ENCODE measurements around the gene NUDT4B.
"Not testable (repeated sequence)": the region's sequence is repeated elsewhere in the genome, so short reads cannot be mapped to it uniquely, and the experiment has no call there.

The NUDT4B gene

GRCh38 chr1:148743200-148743599 lies 5.4 kb upstream of the NUDT4B start:
- not testable (repeated sequence) for DNase-seq

GRCh38 chr1:148743726-148744720 lies 4.6 kb upstream of the NUDT4B start:
- not testable (repeated sequence) for DNase-seq

GRCh38 chr1:148749335-148749681 lies 734 bp downstream of the NUDT4B start:
- DNase-seq: not testable (repeated sequence)

- not testable (repeated sequence) for DNase-seq
These were observed 7.7 kb downstream of the NUDT4B start for GRCh38 chr1:148756231-148756630.

- DNase-seq: not testable (repeated sequence)
These were observed 8.9 kb downstream of the NUDT4B start for GRCh38 chr1:148757446-148757845.

GRCh38 chr1:148758412-148758811 lies 9.8 kb downstream of the NUDT4B start:
- DNase-seq: not testable (repeated sequence)

- not testable (repeated sequence) for DNase-seq
These were observed 10.4 kb downstream of the NUDT4B start for GRCh38 chr1:148758925-148759324.

GRCh38 chr1:148759749-148760148 lies 11.2 kb downstream of the NUDT4B start:
- DNase-seq: not testable (repeated sequence)

- DNase-seq: not testable (repeated sequence)
These were observed 11.6 kb downstream of the NUDT4B start for GRCh38 chr1:148760206-148760605.

- not testable (repeated sequence) for DNase-seq
These were observed 12.8 kb downstream of the NUDT4B start for GRCh38 chr1:148761360-148761759.

GRCh38 chr1:148765238-148766019 lies 16.9 kb downstream of the NUDT4B start:
- DNase-seq: not testable (repeated sequence)

GRCh38 chr1:148768541-148768940 lies 20.0 kb downstream of the NUDT4B start:
- not testable (repeated sequence) for DNase-seq

- not testable (repeated sequence) for DNase-seq
These were observed 20.9 kb downstream of the NUDT4B start for GRCh38 chr1:148769495-148769894.

- not testable (repeated sequence) for DNase-seq
These were observed 25.1 kb downstream of the NUDT4B start for GRCh38 chr1:148773690-148774089.

- not testable (repeated sequence) for DNase-seq
These were observed 25.5 kb downstream of the NUDT4B start for GRCh38 chr1:148774102-148774501.

- DNase-seq: not testable (repeated sequence)
These were observed 26.7 kb downstream of the NUDT4B start for GRCh38 chr1:148775263-148775662.

GRCh38 chr1:148777649-148778048 lies 29.1 kb downstream of the NUDT4B start:
- DNase-seq: not testable (repeated sequence)

- DNase-seq: not testable (repeated sequence)
These were observed 31.8 kb downstream of the NUDT4B start for GRCh38 chr1:148780404-148780803.

GRCh38 chr1:148791543-148792099 lies 43.0 kb downstream of the NUDT4B start:
- not testable (repeated sequence) for DNase-seq

- not testable (repeated sequence) for DNase-seq
These were observed 45.3 kb downstream of the NUDT4B start for GRCh38 chr1:148793762-148794332.

Data from NCI-H2227 treated with DMSO at 0.1 percent for 48 hours (cell line).